Measurements from ENCODE around the gene SLC9A8.

SLC9A8 gene

DNA sequence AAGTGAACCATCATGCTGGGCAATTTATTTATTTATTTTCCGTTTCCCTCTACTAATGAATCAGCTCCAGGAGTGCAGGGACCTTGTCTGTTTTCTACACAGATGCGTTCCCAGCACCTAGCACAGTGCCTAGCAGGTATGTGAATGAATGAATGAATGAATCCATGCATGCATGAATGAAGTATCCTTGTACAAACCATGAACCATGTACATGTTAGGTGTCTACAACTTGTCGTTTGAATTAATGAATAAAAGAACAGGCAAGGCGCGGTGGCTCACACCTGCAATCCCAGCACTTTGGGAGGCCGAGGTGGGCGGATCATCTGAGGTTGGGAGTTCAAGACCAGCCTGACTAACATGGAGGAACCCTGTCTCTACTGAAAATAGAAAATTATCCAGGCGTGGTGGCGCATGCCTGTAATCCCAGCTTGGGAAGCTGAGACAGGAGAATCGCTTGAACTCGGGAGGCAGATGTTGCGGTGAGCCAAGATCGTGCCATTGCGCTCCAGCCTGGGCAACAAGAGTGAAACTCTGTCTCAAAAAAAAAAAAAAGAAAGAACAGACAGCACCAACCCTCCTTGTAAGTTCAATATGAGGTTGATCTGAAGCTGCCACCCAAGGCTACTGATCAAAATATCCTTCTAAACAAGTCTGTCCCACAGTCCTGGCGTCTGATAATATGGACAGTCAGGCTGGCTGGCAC is 27.3 kb upstream of the SLC9A8 start:
- H3K23ac ChIP-seq (ENCODE audit: low read length): no peak overlapping the region
- WGBS (ENCODE audit: extremely low coverage, insufficient coverage, insufficient read length): no CpG with 5 or more reads among the region's 15 CpGs

DNA sequence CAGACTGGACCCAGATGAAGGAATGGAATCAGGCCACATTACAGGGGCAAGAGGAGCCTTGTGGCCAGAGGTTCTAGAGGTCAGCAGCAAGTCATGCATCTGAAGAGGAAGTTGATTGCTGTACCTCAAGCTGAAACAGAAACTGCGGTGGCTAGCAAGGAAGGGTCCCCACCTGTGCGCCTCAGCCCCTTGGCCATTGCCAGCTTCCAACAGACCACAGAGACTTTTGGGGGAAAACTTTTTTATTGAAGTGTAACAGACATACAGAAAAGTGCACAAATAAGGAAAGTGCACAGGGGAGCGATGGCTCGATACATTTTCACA is 26.8 kb upstream of the SLC9A8 start:
- Histone ChIP-seq H4K12ac (ENCODE audit: low read depth, low read length) (no peak overlapping the region), H2BK120ac (ENCODE audit: insufficient read depth, low read length, poor library complexity) (no peak overlapping the region), H2BK12ac (ENCODE audit: low read length) (peak overlapping the region; percentile 5), H3K9me3 (ENCODE audit: insufficient read depth, low read depth, low read length) (no peaks in the 10 kb centered on the region), H3K23ac (ENCODE audit: low read length) (no peak overlapping the region), H2BK5ac (ENCODE audit: low read depth, low read length, poor library complexity) (no peak overlapping the region), H4K91ac (ENCODE audit: low read depth, low read length) (no peak overlapping the region), H3K27ac (ENCODE audit: low read depth, low read length) (no peak overlapping the region), H3K4me1 (ENCODE audit: control insufficient read depth in 1 of 2, insufficient read depth in 2 of 2, low read length in 2 of 2) (peaks cover 5 to 7% of the 10 kb centered on the region in 2 experiments), H3K79me2 (ENCODE audit: control insufficient read depth, insufficient read depth, low read length, poor library complexity) (no peaks in the 10 kb centered on the region), H3K27me3 (ENCODE audit: insufficient read depth, low read length) (no peaks in the 10 kb centered on the region), H3K4ac (ENCODE audit: low read depth, low read length) (no peak overlapping the region), H2AFZ (ENCODE audit: insufficient read depth, low read length, poor library complexity) (peak overlapping the region; percentile 13), H3K79me1 (ENCODE audit: low read length) (peaks cover 2% of the 10 kb centered on the region), H3K4me2 (ENCODE audit: low read length) (no peak overlapping the region), H3K4me3 (ENCODE audit: low read depth, low read length) (no peak overlapping the region), H3K36me3 (ENCODE audit: control insufficient read depth in 1 of 2, insufficient read depth in 2 of 2, low read length in 2 of 2) (no peaks in the 10 kb centered on the region), H3K9ac (ENCODE audit: low read length) (no peak overlapping the region), H2AK5ac (ENCODE audit: low read length) (no peak overlapping the region), H3K18ac (ENCODE audit: low read length) (no peak overlapping the region), H4K8ac (ENCODE audit: low read depth, low read length) (no peak overlapping the region), H3K14ac (ENCODE audit: low read length) (no peak overlapping the region)
- no CpG with 5 or more reads among the region's 4 CpGs for WGBS (ENCODE audit: extremely low coverage, insufficient coverage, insufficient read length)
- no peak for DNase-seq

More for the DNA sequence above, 27.3 kb upstream of the SLC9A8 start:
- no peaks in the 10 kb centered on the region for H3K27me3 ChIP-seq (ENCODE audit: insufficient read depth, low read length)
- no peak overlapping the region for H3K4me2 ChIP-seq (ENCODE audit: low read length)
- no peak overlapping the region for H2AFZ ChIP-seq (ENCODE audit: insufficient read depth, low read length, poor library complexity)
- no peak overlapping the region for H4K91ac ChIP-seq (ENCODE audit: low read depth, low read length)
- no peak overlapping the region for H2AK5ac ChIP-seq (ENCODE audit: low read length)
- no peak overlapping the region for H3K9ac ChIP-seq (ENCODE audit: low read length)
- no peaks in the 10 kb centered on the region for H3K79me2 ChIP-seq (ENCODE audit: control insufficient read depth, insufficient read depth, low read length, poor library complexity)
- no peak overlapping the region for H3K18ac ChIP-seq (ENCODE audit: low read length)
- H3K27ac ChIP-seq (ENCODE audit: low read depth, low read length): no peak overlapping the region
- no peak overlapping the region for H2BK120ac ChIP-seq (ENCODE audit: insufficient read depth, low read length, poor library complexity)
- H4K8ac ChIP-seq (ENCODE audit: low read depth, low read length): no peak overlapping the region
- H4K12ac ChIP-seq (ENCODE audit: low read depth, low read length): no peak overlapping the region
- H3K14ac ChIP-seq (ENCODE audit: low read length): no peak overlapping the region
- H3K4me1 ChIP-seq (ENCODE audit: control insufficient read depth in 1 of 2, insufficient read depth in 2 of 2, low read length in 2 of 2): peaks cover 5 to 7% of the 10 kb centered on the region in 2 experiments
- no peak overlapping the region for H2BK5ac ChIP-seq (ENCODE audit: low read depth, low read length, poor library complexity)
- peak overlapping the region; percentile 5 for H2BK12ac ChIP-seq (ENCODE audit: low read length)
- no peaks in the 10 kb centered on the region for H3K9me3 ChIP-seq (ENCODE audit: insufficient read depth, low read depth, low read length)
- H3K36me3 ChIP-seq (ENCODE audit: control insufficient read depth in 1 of 2, insufficient read depth in 2 of 2, low read length in 2 of 2): no peaks in the 10 kb centered on the region
- no peak overlapping the region for H3K4me3 ChIP-seq (ENCODE audit: low read depth, low read length)
- no peak overlapping the region for H3K4ac ChIP-seq (ENCODE audit: low read depth, low read length)
- no peak for DNase-seq
- peaks cover 2% of the 10 kb centered on the region for H3K79me1 ChIP-seq (ENCODE audit: low read length)

DNA sequence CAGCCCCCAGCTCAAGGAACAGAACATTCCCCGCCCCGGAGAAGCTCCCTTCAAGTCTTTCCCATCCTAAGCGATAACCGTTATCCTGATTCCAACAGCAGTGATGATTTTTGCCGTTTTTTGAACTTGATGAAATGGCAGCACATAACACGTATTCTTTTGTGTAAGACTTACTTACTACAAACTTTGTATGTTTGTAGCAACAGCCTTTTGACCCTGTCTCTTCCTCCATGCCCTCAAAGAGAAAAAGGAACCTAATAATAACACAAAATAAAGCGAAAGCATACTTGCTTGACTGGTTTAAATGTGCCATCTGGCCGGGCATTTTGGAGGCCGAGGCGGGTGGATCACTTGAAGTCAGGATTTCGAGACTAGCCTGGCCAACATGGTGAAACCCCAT is 26.4 kb upstream of the SLC9A8 start:
- no CpG with 5 or more reads among the region's 11 CpGs for WGBS (ENCODE audit: extremely low coverage, insufficient coverage, insufficient read length)
- H3K23ac ChIP-seq (ENCODE audit: low read length): no peak overlapping the region
- H3K14ac ChIP-seq (ENCODE audit: low read length): no peak overlapping the region
- H3K4ac ChIP-seq (ENCODE audit: low read depth, low read length): no peak overlapping the region
- no peak overlapping the region for H4K12ac ChIP-seq (ENCODE audit: low read depth, low read length)
- peaks cover 5 to 7% of the 10 kb centered on the region in 2 experiments for H3K4me1 ChIP-seq (ENCODE audit: control insufficient read depth in 1 of 2, insufficient read depth in 2 of 2, low read length in 2 of 2)
- no peak overlapping the region for H3K9ac ChIP-seq (ENCODE audit: low read length)
- H4K91ac ChIP-seq (ENCODE audit: low read depth, low read length): no peak overlapping the region
- no peak overlapping the region for H3K4me2 ChIP-seq (ENCODE audit: low read length)
- H2AFZ ChIP-seq (ENCODE audit: insufficient read depth, low read length, poor library complexity): peak overlapping the region; percentile 13
- no peaks in the 10 kb centered on the region for H3K36me3 ChIP-seq (ENCODE audit: control insufficient read depth in 1 of 2, insufficient read depth in 2 of 2, low read length in 2 of 2)
- no peak for DNase-seq
- H2AK5ac ChIP-seq (ENCODE audit: low read length): no peak overlapping the region
- no peaks in the 10 kb centered on the region for H3K9me3 ChIP-seq (ENCODE audit: insufficient read depth, low read depth, low read length)
- no peak overlapping the region for H3K4me3 ChIP-seq (ENCODE audit: low read depth, low read length)
- no peaks in the 10 kb centered on the region for H3K27me3 ChIP-seq (ENCODE audit: insufficient read depth, low read length)
- H2BK12ac ChIP-seq (ENCODE audit: low read length): no peak overlapping the region
- no peak overlapping the region for H2BK5ac ChIP-seq (ENCODE audit: low read depth, low read length, poor library complexity)
- no peaks in the 10 kb centered on the region for H3K79me2 ChIP-seq (ENCODE audit: control insufficient read depth, insufficient read depth, low read length, poor library complexity)
- peaks cover 2% of the 10 kb centered on the region for H3K79me1 ChIP-seq (ENCODE audit: low read length)
- no peak overlapping the region for H3K18ac ChIP-seq (ENCODE audit: low read length)
- H4K8ac ChIP-seq (ENCODE audit: low read depth, low read length): no peak overlapping the region
- no peak overlapping the region for H3K27ac ChIP-seq (ENCODE audit: low read depth, low read length)
- no peak overlapping the region for H2BK120ac ChIP-seq (ENCODE audit: insufficient read depth, low read length, poor library complexity)

DNA sequence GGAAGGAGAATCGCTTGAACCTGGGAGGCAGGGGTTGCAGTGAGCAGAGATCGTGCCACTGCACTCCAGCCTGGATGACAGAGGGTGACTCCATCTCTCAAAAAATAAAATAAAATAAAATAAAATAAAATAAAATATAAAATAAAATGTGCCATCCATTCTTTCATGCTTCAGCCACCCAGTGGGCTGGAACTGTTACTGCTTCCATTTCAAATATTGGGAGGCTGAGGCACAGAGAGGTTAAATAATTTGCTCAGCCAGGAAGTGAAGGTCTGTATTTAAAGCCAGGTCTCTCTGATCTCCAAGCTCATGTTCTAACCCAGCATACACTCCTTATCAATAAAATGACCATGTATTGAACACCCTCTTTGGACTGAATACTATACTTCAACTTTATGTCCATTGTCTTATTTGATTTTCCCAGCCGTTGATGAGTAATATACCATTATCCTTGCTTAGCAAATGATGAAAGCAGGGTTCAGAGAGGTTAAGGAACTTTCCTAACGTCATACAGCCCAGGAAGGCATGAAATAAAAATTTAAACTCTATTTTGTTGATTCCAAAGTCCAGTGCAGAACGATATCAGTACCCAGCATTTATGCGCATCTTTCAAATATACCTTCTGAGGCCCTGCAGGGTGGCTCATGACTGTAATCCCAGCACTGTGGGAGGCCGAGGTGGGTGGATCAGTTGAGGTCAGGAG is 25.8 kb upstream of the SLC9A8 start:
- H2AK5ac ChIP-seq (ENCODE audit: low read length): no peak overlapping the region
- DNase-seq: peak in 1 of 2 donors; percentile 58
- H3K36me3 ChIP-seq (ENCODE audit: control insufficient read depth in 1 of 2, insufficient read depth in 2 of 2, low read length in 2 of 2): no peaks in the 10 kb centered on the region
- H2BK12ac ChIP-seq (ENCODE audit: low read length): no peak overlapping the region
- WGBS (ENCODE audit: extremely low coverage, insufficient coverage, insufficient read length): no CpG with 5 or more reads among the region's 7 CpGs
- H4K8ac ChIP-seq (ENCODE audit: low read depth, low read length): no peak overlapping the region
- H3K9ac ChIP-seq (ENCODE audit: low read length): no peak overlapping the region
- H3K18ac ChIP-seq (ENCODE audit: low read length): no peak overlapping the region
- no peak overlapping the region for H2AFZ ChIP-seq (ENCODE audit: insufficient read depth, low read length, poor library complexity)
- no peaks in the 10 kb centered on the region for H3K79me2 ChIP-seq (ENCODE audit: control insufficient read depth, insufficient read depth, low read length, poor library complexity)
- no peak overlapping the region for H4K91ac ChIP-seq (ENCODE audit: low read depth, low read length)
- no peak overlapping the region for H3K27ac ChIP-seq (ENCODE audit: low read depth, low read length)
- H3K4me1 ChIP-seq (ENCODE audit: control insufficient read depth in 1 of 2, insufficient read depth in 2 of 2, low read length in 2 of 2): peaks cover 5 to 7% of the 10 kb centered on the region in 2 experiments
- no peak overlapping the region for H3K14ac ChIP-seq (ENCODE audit: low read length)
- peaks cover 2% of the 10 kb centered on the region for H3K79me1 ChIP-seq (ENCODE audit: low read length)
- H2BK5ac ChIP-seq (ENCODE audit: low read depth, low read length, poor library complexity): no peak overlapping the region
- no peak overlapping the region for H3K23ac ChIP-seq (ENCODE audit: low read length)
- no peaks in the 10 kb centered on the region for H3K9me3 ChIP-seq (ENCODE audit: insufficient read depth, low read depth, low read length)
- H3K4me3 ChIP-seq (ENCODE audit: low read depth, low read length): no peak overlapping the region
- H2BK120ac ChIP-seq (ENCODE audit: insufficient read depth, low read length, poor library complexity): no peak overlapping the region
- no peak overlapping the region for H3K4ac ChIP-seq (ENCODE audit: low read depth, low read length)
- H4K12ac ChIP-seq (ENCODE audit: low read depth, low read length): no peak overlapping the region
- no peaks in the 10 kb centered on the region for H3K27me3 ChIP-seq (ENCODE audit: insufficient read depth, low read length)
- no peak overlapping the region for H3K4me2 ChIP-seq (ENCODE audit: low read length)

All from trophoblast cell (in vitro differentiated cells and primary cell).